ENCODE results near the gene SLC1A2.

SLC1A2 gene

GRCh38 chr11:35214792-35215193, 204.6 kb downstream of the SLC1A2 start:
- peak; percentile 99 for DNase-seq

GRCh38 chr11:35214226-35214770, 205.1 kb downstream of the SLC1A2 start:
- peak; percentile 68 for DNase-seq

DNA sequence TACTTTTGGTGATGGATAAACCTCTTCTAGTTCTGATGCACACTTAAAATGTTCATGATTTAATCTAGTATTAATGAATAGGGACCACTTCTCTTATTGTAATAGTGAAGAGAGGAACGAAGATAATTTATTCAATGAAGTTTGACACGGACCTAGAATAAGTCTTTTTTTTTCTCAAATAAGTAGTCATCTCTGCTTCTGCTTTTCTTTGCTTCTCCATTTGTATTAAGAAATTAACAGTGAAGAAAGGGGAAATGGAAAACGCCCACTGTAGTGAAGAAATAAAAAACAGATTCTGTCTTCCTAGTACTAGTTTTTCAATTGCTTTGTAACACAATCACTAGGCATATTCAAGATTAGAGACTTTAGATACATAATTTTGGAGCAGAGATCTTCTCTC, 207.4 kb downstream of the SLC1A2 start:
- no peak for DNase-seq

DNA sequence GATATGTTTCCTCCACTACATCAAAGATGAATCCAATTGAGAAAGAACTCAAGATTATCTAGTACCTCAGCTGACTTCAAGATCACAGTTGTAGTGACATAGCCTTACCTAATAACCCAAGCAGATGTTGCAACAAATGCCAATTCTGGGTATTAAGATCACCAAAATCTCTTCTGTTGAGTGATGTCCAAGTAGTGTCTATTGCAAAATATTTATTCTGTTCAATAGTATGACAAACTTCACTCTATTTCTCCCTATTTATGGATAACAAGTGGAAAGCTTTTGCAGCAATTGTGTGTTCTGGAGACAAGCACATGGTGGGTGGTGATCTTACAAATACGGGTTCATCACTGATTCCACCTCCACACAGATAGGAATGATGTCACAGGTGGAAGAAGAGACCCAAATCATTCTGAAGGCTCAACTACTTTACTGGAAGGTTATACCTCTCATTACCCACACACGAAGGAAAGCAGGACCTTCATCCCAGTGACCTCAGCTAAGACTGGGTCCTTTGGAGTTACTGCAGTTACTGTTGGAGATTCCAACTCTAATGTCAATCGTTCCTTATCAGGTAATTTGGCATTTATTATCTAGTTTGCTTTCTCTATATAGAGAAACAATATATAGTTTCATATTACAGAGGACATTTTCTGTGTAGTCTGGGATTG, 208.3 kb downstream of the SLC1A2 start:
- no peak for DNase-seq

DNA sequence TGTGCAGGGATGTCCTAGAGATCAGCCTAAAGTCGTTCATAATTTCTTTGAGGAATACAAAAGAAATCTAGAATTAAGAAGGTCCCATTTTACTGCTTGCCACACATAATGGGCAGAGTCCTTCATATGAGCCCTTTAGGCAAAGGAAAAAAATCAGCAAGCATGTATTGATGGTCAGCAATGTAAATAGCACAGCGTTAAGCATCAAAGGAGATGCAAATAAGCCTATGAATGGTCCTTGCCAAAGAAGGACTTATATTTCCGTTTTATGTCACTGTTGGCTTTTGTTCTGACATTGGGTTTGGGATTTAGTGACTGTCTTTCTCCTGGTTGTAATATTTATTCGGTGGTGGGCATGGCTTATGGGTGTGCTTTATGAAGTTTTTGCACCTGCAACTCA, 210.6 kb downstream of the SLC1A2 start:
- DNase-seq: no peak

- DNase-seq: peak; percentile 17
Measured at GRCh38 chr11:35207471-35208403, 211.6 kb downstream of the SLC1A2 start.

DNA sequence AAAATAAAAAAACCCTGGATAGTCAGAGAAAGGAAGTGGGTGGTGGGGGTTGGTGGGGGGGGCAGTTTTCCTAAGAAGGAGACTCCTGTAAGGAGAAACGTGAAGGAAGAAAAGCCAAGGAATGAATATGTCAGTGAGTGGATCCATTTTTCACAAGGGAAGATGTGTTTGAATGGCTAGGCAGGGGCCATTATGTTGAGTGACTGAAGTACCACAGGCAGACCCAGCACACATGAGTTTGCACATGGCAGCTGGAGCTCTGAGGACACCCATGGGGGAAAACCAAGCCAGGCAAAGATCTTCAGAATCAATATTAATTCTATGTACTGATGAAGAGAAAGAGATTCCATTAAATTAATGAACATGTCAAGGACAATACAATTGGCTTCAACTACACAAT, 212.7 kb downstream of the SLC1A2 start:
- no peak for DNase-seq

- DNase-seq: no peak
Measured at GRCh38 chr11:35204614-35205013, 214.7 kb downstream of the SLC1A2 start.
